D721Med (cell line): ENCODE data around the gene CADM4.
"Not testable (repeated sequence)": the region's sequence is repeated elsewhere in the genome, so short reads cannot be mapped to it uniquely, and the experiment has no call there.

Experiments used
- DNase-seq: peaks from one replicate; pipeline ENCODE4 v3.0.0; 2011; ENCODE audit warnings: low spot score; ENCODE audit not compliant: insufficient read length
- FAIRE-seq: peaks from 2 replicates; lab custom pipeline; 2011; peaks lifted over from hg19 to GRCh38; lab: Jason Lieb, UNC
- TF ChIP-seq, protein P1 (sequence below): IDR thresholded peaks from 2 replicates; pipeline ENCODE4 v1.5.1; 2012; ENCODE audit warnings: mild to moderate bottlenecking, control low read depth; ENCODE audit not compliant: insufficient read depth; ENCODE audit errors: missing control alignments

Gene CADM4, protein sequence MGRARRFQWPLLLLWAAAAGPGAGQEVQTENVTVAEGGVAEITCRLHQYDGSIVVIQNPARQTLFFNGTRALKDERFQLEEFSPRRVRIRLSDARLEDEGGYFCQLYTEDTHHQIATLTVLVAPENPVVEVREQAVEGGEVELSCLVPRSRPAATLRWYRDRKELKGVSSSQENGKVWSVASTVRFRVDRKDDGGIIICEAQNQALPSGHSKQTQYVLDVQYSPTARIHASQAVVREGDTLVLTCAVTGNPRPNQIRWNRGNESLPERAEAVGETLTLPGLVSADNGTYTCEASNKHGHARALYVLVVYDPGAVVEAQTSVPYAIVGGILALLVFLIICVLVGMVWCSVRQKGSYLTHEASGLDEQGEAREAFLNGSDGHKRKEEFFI

DNA sequence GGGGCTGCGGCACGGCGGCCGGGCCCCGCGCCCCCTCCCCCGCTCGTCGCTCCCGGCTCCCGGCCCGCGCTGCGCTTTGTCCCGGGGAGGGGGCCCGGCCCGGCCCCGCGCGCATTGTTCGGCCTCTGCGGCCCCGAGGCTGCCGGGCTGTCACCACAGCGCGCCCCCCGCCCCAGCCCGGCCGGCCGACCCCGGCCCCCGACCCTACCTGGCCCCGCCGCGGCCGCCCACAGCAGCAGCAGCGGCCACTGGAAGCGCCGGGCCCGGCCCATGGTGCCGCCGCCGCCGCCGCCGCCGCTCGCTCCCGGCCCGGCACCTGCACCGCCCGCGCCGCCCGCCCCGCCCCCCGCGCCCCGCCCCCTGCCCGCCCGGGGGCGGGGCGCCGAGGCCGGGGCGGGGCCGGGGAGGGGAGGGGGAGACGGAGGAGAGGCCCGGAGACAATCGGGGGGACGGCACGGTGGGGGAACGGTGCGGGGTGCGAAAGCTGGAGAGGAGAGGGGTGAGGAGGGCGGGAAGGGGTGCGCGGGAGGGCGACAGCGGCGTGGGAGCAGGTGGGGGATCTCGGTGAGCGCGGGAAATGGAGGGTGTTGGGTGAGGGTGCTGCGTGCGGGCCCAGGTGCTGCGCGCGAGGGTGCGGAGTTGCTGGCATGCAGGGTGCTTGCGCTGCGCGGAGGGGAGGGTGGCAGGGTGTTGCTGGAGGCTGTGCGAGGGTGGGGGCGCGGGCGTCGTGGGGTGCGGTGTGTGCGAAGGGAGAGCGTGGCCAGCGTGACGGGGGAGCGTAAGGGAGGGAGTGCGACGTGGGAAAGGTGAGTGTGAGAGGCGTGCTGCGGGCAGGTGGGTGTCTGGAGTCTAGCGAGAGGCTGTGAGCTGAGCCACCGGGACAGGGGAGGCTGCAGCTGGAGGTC is at the start of gene CADM4:
TSS of gene CADM4 (minus strand) at position 332 of the 905 bp plus-strand sequence. CDS start at position 272, 60 bp downstream.
- TF ChIP-seq, protein P1, sequence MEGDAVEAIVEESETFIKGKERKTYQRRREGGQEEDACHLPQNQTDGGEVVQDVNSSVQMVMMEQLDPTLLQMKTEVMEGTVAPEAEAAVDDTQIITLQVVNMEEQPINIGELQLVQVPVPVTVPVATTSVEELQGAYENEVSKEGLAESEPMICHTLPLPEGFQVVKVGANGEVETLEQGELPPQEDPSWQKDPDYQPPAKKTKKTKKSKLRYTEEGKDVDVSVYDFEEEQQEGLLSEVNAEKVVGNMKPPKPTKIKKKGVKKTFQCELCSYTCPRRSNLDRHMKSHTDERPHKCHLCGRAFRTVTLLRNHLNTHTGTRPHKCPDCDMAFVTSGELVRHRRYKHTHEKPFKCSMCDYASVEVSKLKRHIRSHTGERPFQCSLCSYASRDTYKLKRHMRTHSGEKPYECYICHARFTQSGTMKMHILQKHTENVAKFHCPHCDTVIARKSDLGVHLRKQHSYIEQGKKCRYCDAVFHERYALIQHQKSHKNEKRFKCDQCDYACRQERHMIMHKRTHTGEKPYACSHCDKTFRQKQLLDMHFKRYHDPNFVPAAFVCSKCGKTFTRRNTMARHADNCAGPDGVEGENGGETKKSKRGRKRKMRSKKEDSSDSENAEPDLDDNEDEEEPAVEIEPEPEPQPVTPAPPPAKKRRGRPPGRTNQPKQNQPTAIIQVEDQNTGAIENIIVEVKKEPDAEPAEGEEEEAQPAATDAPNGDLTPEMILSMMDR, result no peak
- FAIRE-seq (no peak), DNase-seq (peak; percentile 39)

DNA sequence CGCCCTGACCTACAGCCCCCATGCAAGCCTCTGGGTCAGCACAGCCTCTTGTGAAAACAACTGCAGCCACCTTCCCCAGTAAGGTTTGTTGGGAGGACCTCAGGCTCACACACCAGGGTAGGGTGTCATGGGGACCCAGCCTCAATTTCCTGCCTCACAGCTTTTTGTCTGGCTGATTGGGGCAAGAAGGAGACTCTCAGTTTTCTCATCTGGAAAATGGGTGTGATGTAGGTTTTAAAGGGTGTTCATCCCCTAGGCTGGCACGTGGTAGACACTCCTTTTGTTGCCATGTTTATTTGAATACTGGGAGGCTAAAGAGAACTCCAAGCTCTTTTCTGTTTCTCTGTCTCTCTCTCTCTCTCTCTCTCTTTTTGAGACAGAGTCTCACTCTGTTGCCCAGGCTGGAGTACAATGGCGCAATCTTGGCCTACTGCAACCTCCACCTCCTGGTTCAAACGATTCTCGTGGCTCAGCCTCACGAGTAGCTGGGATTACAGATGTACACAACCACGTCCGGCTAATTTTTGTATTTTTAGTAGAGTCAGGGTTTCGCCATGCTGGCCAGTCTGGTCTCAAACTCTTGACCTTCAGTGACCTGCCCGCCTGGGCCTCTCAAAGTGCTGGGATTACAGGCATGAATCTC is 48.5 kb upstream of the CADM4 start:
- TF ChIP-seq, protein P1, result no peak
- no peak for FAIRE-seq
- no peak for DNase-seq

DNA sequence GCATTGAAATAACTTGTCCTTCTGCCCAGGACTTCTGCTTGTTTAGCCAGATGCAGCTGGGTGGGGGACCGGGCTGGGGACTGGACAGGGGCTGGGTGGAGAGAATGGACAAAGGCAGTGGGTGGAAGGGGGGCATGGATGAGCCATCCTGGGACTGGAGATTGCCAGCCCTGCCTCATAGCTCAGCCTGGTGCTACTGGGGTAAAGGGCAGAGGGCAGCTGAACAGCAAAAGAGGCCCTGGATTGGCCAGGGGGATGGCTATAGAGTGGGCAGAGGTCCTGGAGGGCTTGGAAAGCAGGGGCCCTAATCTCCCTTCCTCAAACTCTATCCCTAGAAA is 48.0 kb upstream of the CADM4 start:
- no peak for DNase-seq
- TF ChIP-seq, protein P1, result no peak
- no peak for FAIRE-seq

DNA sequence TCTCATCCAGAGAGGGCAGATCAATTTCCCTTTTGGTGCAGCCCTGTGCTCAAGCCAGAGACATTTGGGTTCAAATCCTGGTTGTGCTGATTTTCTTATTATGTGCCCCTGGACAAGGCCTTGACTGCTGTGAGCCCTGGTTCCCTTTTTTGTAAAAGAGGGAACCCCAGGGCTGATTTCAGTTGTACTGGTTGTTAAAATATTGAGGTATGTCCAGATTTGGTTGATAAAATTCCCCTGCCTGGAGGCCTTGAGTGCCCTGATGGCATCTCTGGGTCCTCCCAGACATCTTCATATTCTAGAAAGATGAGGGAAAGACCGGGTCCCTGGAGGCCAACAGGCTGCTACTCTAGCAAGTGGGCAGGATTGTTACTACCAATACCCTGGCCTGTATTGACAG is 44.7 kb upstream of the CADM4 start:
- TF ChIP-seq, protein P1, result no peak
- FAIRE-seq, result no peak
- DNase-seq, result no peak

DNA sequence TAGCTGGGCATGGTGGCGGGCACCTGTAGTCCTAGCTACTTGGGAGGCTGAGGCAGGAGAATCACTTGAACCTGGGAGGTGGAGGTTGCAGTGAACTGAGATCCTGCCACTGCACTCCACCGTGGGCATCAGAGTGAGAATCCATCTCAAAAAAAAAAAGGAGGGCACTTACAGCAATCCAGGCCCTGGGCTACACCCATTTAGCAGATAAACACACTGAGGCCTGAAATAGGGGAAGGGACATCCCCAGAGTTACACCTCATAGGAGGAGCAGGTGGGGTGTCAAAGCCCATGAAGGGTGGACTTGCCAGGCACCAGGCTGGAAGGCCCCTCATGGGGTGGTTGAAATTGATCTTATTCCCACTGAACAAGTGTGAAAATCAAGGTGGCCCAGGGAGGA is 44.3 kb upstream of the CADM4 start:
- TF ChIP-seq, protein P1, result no peak
- FAIRE-seq (no peak), DNase-seq (no peak)

DNA sequence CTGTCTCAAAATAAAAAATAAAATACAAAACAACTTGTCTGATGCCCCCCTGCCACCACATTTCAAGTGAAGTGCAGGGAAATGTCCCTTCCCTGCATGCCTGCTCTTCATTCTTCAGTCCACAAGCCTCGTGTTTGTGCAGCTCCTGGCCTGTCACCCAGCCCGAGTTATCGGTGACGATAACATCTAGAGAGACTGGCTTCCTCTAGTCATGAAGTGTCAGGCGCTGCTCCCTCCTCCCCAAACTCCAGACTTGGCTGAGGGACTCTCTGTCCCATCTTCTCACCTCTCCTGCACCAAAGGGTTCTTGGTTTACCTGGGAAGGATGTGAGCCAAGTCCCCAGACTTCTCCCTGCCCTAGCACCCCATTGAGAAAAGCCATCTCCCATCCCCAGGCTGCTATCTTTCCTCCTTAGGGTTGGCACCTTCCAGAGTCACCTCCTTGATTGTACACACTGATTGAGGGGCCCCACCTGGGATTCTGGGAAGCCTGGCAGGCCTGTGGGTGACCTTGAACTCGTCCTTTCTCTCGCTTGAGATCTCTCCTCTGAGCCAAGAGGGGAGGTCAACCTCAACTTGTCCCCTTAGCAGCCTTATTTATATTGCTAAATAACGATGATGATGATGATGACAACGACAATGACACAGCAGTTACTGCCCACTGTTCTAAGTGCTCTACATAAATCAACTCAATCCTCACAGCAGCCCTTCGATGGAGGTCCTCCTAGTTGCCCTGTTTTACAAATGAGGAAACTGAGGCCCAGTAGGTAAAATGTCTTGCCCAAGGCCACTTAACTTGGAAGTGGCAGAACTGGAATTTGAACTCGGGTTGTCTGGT is 43.4 kb upstream of the CADM4 start:
- FAIRE-seq (no peak), DNase-seq (no peak)
- TF ChIP-seq, protein P1, result no peak

DNA sequence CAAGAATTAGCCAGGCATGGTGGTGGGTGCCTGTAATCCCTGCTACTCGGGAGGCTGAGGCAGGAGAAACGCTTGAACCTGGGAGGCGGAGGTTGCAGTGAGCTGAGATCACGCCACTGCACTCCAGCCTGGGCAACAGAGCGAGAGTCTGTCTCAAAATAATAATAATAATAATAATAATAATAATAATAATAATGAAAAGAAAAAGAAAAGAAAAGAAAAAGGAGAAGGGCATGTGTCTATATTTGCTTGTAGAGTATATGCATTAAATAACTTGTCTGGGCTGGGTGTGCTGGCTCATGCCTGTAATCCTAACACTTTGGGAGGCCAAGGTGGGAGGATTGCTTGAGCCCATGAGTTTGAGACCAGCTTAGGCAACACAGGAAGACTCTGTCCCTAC is 42.6 kb upstream of the CADM4 start:
- not testable (repeated sequence) for FAIRE-seq

More for the DNA sequence above, 42.6 kb upstream of the CADM4 start:
- not testable (repeated sequence) for DNase-seq
